GM12864 (cell line): ENCODE measurements around the gene GFOD2.

Source experiments
- DNase-seq: peaks from one replicate; pipeline ENCODE4 v3.0.0-alpha.2; 2011; ENCODE audit warnings: low read depth
- H3K4me3 ChIP-seq: 2 replicates; pipeline ENCODE4 v1.5.1; 2011; ENCODE audit warnings: mild to moderate bottlenecking, low read depth, low read length, control low read depth
- TF ChIP-seq, protein P1 (sequence below): IDR thresholded peaks from 2 replicates; pipeline ENCODE4 v1.5.1; 2011; ENCODE audit warnings: low read depth, mild to moderate bottlenecking, moderate library complexity, low read length, control low read depth, inconsistent platforms; ENCODE audit errors: missing control alignments

The GFOD2 gene

DNA sequence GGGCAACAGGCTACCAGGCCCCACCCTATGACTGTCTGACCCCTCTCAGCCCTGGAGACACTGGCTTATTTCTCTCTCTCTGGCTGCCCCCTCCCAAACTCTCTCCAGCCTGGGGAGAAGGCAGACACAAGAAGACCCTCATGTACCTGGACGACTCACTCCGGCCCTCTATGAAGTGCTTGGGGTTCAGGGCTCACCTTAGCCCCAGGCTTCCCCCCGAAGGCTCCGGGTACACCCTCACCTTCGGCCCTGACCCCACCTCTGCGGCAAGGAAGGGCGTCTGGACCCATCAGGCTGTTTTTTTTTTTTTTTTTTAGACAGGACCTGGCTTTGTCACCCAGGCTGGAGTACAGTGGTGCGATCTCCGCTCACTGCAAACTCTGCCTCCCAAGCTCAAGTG is 75.1 kb downstream of the GFOD2 start:
- H3K4me3 ChIP-seq: no peak overlapping the region
- TF ChIP-seq, protein P1, sequence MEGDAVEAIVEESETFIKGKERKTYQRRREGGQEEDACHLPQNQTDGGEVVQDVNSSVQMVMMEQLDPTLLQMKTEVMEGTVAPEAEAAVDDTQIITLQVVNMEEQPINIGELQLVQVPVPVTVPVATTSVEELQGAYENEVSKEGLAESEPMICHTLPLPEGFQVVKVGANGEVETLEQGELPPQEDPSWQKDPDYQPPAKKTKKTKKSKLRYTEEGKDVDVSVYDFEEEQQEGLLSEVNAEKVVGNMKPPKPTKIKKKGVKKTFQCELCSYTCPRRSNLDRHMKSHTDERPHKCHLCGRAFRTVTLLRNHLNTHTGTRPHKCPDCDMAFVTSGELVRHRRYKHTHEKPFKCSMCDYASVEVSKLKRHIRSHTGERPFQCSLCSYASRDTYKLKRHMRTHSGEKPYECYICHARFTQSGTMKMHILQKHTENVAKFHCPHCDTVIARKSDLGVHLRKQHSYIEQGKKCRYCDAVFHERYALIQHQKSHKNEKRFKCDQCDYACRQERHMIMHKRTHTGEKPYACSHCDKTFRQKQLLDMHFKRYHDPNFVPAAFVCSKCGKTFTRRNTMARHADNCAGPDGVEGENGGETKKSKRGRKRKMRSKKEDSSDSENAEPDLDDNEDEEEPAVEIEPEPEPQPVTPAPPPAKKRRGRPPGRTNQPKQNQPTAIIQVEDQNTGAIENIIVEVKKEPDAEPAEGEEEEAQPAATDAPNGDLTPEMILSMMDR: no peak
- DNase-seq: no peak

- no peak for DNase-seq
- TF ChIP-seq, protein P1: no peak
- H3K4me3 ChIP-seq: no peak overlapping the region
These were observed 77.1 kb downstream of the GFOD2 start for GRCh38 chr16:67641779-67642708.

GRCh38 chr16:67637625-67638024 is 81.5 kb downstream of the GFOD2 start:
- TF ChIP-seq, protein P1: no peak
- H3K4me3 ChIP-seq: no peak overlapping the region
- DNase-seq: no peak

DNA sequence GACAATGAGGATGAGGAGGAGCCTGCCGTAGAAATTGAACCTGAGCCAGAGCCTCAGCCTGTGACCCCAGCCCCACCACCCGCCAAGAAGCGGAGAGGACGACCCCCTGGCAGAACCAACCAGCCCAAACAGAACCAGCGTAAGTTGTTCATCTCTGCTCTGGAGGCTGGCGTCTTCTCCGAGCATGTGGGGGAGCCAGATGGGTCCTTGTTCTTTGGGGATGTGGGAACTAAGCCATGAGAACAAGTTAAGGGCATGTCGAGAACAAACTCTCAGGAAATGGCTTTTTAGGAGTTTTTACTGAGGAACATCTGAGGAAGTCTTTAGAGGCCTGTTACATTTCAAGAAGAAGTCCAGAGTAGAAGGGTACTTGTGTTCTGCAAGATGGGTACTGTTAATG is 82.4 kb downstream of the GFOD2 start:
- no peak overlapping the region for H3K4me3 ChIP-seq
- TF ChIP-seq, protein P1: no peak
- no peak for DNase-seq

GRCh38 chr16:67632415-67633172 is 86.5 kb downstream of the GFOD2 start:
- DNase-seq: no peak
- H3K4me3 ChIP-seq: no peak overlapping the region
- TF ChIP-seq, protein P1: no peak

DNA sequence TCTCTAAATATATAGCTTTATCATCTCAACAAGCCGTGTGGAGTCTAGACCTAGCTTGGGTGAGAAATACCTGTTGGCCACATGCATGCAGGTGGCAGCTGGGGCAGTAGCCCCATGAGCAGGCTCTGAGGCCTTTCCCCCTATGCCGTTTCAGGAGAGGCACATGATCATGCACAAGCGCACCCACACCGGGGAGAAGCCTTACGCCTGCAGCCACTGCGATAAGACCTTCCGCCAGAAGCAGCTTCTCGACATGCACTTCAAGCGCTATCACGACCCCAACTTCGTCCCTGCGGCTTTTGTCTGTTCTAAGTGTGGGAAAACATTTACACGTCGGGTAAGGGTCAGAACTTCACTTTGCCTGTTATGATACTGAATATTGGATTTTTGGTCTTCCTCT is 90.9 kb downstream of the GFOD2 start:
- no peak for DNase-seq
- TF ChIP-seq, protein P1: no peak

More for the DNA sequence above, 90.9 kb downstream of the GFOD2 start:
- no peak overlapping the region for H3K4me3 ChIP-seq
